ENCODE measurements around the gene CTAG1B. TPM values are rescaled to one million over a fixed set of nuclear protein-coding genes. Genes with fewer than 3 reads are reported as not detected.
"Not testable (repeated sequence)": the region's sequence is repeated elsewhere in the genome, so short reads cannot be mapped to it uniquely, and the experiment has no call there.

The CTAG1B gene
- polyA plus RNA-seq, 3 donors from 2014 or later: not detected

DNA sequence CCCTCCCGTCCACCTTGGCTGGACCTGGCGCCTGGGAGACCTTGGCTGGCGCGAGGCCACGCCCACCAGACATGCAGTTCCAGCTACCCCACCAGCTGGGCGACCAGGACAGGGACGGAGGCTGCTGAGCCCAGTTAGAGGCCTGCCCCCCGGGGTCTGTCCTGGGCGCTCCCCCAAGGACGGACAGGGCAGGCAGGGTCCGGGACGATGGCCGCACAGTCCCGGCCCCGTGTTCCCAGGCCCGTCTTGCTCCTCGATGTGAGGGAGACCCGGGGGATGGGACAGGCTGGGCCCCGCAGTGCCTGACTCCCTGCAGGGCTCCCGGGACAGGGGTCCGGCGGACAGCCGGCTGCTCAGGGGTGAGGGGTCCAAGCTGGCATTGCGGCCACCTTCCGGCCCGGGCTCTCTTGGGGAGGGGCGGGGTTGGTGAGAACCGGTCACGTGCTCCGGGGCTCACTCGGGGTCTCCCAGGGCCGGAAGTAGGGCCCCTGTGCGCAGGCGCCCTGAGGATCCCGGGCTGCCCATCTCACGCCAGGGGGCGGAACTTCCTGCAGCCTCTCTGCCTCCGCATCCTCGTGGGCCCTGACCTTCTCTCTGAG, 34.4 kb downstream of the CTAG1B start, which contains the start of gene CTAG1A:
Gene CTAG1A (plus strand): TSS at position 549 of the 599 bp plus-strand sequence. CDS start 74 bp downstream, outside the sequence.
- H3K4me3 Mint-ChIP-seq; H3K27me3 Mint-ChIP-seq (ENCODE audit: low read depth in 3 of 3); H3K27ac Mint-ChIP-seq; H3K4me1 Mint-ChIP-seq; H3K9me3 Mint-ChIP-seq; H3K36me3 Mint-ChIP-seq; DNase-seq: not testable (repeated sequence)

- not testable (repeated sequence) for H3K27ac Mint-ChIP-seq; H3K9me3 Mint-ChIP-seq; H3K4me1 Mint-ChIP-seq; DNase-seq; H3K36me3 Mint-ChIP-seq; H3K4me3 Mint-ChIP-seq; H3K27me3 Mint-ChIP-seq (ENCODE audit: low read depth in 3 of 3)
Observed at GRCh38 chrX:154582994-154583393, 36.1 kb downstream of the CTAG1B start.

GRCh38 chrX:154575076-154575475, 44.0 kb downstream of the CTAG1B start:
- not testable (repeated sequence) for DNase-seq; H3K4me3 Mint-ChIP-seq; H3K4me1 Mint-ChIP-seq; H3K27me3 Mint-ChIP-seq (ENCODE audit: low read depth in 3 of 3); H3K27ac Mint-ChIP-seq; H3K9me3 Mint-ChIP-seq; H3K36me3 Mint-ChIP-seq

DNA sequence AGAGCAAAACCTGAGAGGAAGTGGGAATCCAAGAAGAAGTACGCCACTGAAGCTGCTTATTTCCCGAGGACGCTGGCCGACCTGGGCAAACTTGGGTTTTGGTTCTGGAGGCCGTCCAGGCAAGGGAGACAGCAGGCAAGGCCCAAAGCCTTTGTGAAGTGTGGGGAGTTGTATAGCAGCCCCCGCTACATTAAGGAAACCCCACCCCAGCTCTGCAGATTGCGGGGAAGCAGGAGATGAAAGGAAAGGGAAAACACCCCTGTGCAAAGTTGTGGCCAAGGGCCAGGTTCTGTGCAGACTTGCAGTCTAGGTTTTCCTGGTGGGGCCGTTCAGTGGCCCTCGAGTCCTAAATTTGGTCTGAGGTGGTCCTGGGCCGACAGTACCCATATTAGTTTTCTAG, 46.0 kb downstream of the CTAG1B start:
- H3K36me3 Mint-ChIP-seq; H3K27ac Mint-ChIP-seq; H3K4me1 Mint-ChIP-seq; DNase-seq; H3K9me3 Mint-ChIP-seq; H3K4me3 Mint-ChIP-seq; H3K27me3 Mint-ChIP-seq (ENCODE audit: low read depth in 3 of 3): not testable (repeated sequence)

GRCh38 chrX:154570361-154570760, 48.7 kb downstream of the CTAG1B start:
- not testable (repeated sequence) for DNase-seq; H3K9me3 Mint-ChIP-seq; H3K4me3 Mint-ChIP-seq; H3K4me1 Mint-ChIP-seq; H3K27me3 Mint-ChIP-seq (ENCODE audit: low read depth in 3 of 3); H3K36me3 Mint-ChIP-seq; H3K27ac Mint-ChIP-seq

Other genes with a start within 250 kb of the CTAG1B start
- gene FLNA, start 244.6 kb downstream of the CTAG1B start, polyA plus RNA-seq: 1,000 to 10,000 TPM in 1 of 3 donors, 100 to 1,000 TPM in 2; 135 to 1,231 (median 241) TPM
- 10 to 100 TPM; 27.2 to 31.2 (median 28.9) TPM for gene EMD, start 240.0 kb downstream of the CTAG1B start, polyA plus RNA-seq
- gene RPL10, start 220.9 kb downstream of the CTAG1B start, polyA plus RNA-seq: 1,000 to 10,000 TPM; 2,085 to 3,021 (median 2,819) TPM
- 10 to 100 TPM; 14.1 to 21.1 (median 17.8) TPM for gene DNASE1L1, start 210.0 kb downstream of the CTAG1B start, polyA plus RNA-seq
- 10 to 100 TPM; 24.9 to 39.2 (median 32.4) TPM for gene TAFAZZIN, start 207.7 kb downstream of the CTAG1B start, polyA plus RNA-seq
- gene ATP6AP1, start 190.6 kb downstream of the CTAG1B start, polyA plus RNA-seq: 100 to 1,000 TPM in 2 of 3 donors, 10 to 100 TPM in 1; 98.3 to 193 (median 154) TPM
- gene GDI1, start 182.1 kb downstream of the CTAG1B start, polyA plus RNA-seq: 10 to 100 TPM; 20.9 to 37.8 (median 29.2) TPM
- 10 to 100 TPM; 45.2 to 63.3 (median 53.3) TPM for gene FAM50A, start 175.1 kb downstream of the CTAG1B start, polyA plus RNA-seq
- gene PLXNA3, start 161.0 kb downstream of the CTAG1B start, polyA plus RNA-seq: 1 to 10 TPM in 1 of 3 donors, under 1 TPM in 1, not detected in 1; 0.20 to 1.4 TPM
- 10 to 100 TPM; 30.5 to 65.0 (median 52.4) TPM for gene LAGE3, start 140.0 kb downstream of the CTAG1B start, polyA plus RNA-seq
- 10 to 100 TPM; 56.3 to 68.9 (median 61.2) TPM for gene UBL4A, start 132.7 kb downstream of the CTAG1B start, polyA plus RNA-seq
- 100 to 1,000 TPM in 1 of 3 donors, 10 to 100 TPM in 2; 53.1 to 110 (median 91.1) TPM for gene SLC10A3, start 128.7 kb downstream of the CTAG1B start, polyA plus RNA-seq
- 10 to 100 TPM; 27.1 to 31.3 (median 30.1) TPM for gene FAM3A, start 103.0 kb downstream of the CTAG1B start, polyA plus RNA-seq
- 10 to 100 TPM; 10.5 to 24.9 (median 12.1) TPM for gene G6PD, start 72.4 kb downstream of the CTAG1B start, polyA plus RNA-seq
- 10 to 100 TPM; 41.4 to 69.4 (median 45.9) TPM for gene IKBKG, start 71.7 kb downstream of the CTAG1B start, polyA plus RNA-seq
- gene CTAG1A, start 34.1 kb downstream of the CTAG1B start, polyA plus RNA-seq: not detected
- gene CTAG2, start 34.3 kb upstream of the CTAG1B start, polyA plus RNA-seq: not detected
- gene GAB3, start 131.8 kb upstream of the CTAG1B start, polyA plus RNA-seq: 10 to 100 TPM in 2 of 3 donors, 1 to 10 TPM in 1; 9.3 to 23.6 (median 15.6) TPM
- gene DKC1, start 143.6 kb upstream of the CTAG1B start, polyA plus RNA-seq: 10 to 100 TPM; 21.1 to 35.5 (median 32.3) TPM
- 10 to 100 TPM; 18.0 to 37.5 (median 23.2) TPM for gene MPP1, start 186.2 kb upstream of the CTAG1B start, polyA plus RNA-seq
- gene SMIM9, start 215.4 kb upstream of the CTAG1B start, polyA plus RNA-seq: not detected